HG02759 (cell line): ENCODE data around the gene ZSWIM2.
"Not testable (repeated sequence)": the region's sequence is repeated elsewhere in the genome, so short reads cannot be mapped to it uniquely, and the experiment has no call there.

ENCODE experiments used
- ATAC-seq: cut with Tn5 transposase; IDR thresholded peaks from one replicate; pipeline ENCODE4 v1.9.1; 2021; ENCODE audit warnings: mild to moderate bottlenecking, moderate library complexity; ENCODE audit not compliant: unreplicated experiment

Gene ZSWIM2

DNA sequence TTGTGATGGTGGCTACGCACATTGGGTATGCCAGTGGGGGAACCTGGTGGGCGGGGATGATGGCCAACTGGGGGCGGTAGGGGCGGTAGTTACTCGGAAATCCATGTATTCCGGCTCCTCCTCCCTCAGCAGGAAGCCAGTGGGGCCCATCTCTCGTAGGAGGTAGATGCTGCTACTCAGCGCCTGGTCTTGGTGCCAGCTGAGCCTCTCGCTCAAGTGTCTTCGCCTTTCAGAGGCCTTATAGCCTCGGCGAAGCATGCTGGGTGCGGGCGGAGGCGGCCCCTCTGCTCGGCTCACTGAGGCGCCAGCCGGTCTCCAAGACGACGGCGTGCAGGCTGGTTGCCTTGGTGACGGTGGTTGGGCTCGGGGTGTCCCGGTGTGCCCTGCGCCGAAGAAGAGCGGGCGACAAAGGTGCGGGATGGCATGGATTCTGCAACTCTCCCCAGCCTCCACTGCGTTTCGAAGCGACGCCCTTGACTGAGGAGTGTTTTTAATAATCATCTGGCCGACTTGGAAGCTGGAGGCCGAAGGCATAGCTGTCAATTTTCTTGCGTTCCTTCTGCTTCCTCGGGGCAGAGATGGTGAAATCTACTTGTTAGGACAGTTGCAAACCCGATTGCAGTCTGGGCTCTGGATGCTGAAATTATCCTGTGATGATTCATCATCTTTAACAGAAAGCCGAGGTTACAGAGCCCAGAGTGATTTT lies at the start of gene ZSWIM2:
ZSWIM2 (minus strand) TSS at position 298 of the 706 bp plus-strand sequence; CDS start at position 258, 40 bp downstream.
- peak; percentile 93 for ATAC-seq

DNA sequence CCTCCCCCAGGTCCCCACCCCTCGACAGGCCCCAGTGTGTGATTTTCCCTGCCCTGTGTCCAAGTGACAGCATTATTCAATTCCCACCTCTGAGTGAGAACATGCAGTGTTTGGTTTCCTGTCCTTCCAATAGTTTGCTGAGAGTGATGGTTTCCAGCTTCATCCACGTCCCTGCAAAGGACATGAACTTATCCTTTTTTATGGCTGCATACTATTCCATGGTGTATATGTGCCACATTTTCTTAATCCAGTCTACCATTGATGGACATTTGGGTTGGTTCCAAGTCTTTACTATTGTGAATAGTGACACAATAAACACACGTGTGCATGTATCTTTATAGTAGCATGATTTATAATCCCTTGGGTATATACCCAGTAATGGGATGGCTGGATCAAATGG lies 47.2 kb upstream of the ZSWIM2 start:
- ATAC-seq = not testable (repeated sequence)

DNA sequence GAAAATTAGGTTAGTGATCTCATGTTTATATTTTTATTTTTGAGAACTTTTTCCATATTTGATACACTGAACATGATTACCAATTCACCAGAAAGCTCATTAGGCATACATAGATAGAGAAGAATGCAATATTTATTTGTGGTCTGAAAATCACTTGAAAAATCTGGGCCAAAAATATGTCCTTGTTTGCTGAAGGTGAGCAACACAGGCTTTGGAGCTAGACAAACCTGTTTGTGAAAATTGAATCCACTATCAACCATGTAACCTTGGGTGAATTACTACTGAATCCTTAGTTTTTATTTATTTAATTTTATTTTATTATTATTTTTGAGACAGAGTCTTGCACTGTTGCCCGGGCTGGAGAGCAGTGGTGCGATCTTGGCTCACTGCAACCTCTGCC lies 46.5 kb upstream of the ZSWIM2 start:
- ATAC-seq = no peak

- ATAC-seq = no peak
Measured at GRCh38 chr2:186894478-186894877, 45.5 kb upstream of the ZSWIM2 start.

DNA sequence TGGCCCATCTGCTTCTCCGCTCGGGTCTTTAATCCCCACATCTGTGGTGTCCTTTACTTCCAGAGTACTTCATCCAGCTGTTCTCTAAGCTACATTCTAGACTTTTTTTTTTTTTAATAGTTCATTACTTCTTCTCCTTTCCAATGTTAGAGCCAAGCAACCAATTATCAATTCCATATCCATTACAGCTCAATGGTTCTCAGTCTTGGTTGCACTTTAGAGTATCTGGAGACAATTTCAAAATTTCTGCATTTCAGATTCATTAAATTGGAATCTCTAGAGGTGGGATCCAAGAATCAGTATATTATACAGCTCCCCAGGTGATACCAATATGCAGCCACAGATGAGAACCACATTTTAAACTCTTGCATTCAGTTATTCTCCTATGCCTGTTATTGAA lies 43.9 kb upstream of the ZSWIM2 start:
- no peak for ATAC-seq

DNA sequence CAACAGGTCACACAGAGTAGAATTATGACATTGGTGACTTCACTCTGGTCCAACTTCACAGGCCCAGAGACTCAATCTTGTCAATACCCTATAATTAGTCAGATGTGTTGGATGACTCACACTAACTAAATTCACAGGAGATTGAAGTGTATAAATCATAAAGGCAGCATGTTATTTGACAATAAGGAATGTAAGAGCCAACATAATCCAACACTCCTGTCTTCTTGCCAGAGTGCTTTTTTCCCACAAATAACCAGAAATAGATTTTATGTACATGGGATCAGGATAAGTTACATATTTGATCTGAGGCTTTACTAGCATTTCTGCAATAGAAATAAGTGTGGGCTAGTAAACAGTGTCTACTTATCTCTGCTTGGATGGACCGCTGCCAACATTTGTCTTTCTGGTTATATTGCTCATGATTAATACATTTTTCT lies 42.2 kb upstream of the ZSWIM2 start:
- no peak for ATAC-seq

- no peak for ATAC-seq
Measured at GRCh38 chr2:186889101-186889879, 40.3 kb upstream of the ZSWIM2 start.

DNA sequence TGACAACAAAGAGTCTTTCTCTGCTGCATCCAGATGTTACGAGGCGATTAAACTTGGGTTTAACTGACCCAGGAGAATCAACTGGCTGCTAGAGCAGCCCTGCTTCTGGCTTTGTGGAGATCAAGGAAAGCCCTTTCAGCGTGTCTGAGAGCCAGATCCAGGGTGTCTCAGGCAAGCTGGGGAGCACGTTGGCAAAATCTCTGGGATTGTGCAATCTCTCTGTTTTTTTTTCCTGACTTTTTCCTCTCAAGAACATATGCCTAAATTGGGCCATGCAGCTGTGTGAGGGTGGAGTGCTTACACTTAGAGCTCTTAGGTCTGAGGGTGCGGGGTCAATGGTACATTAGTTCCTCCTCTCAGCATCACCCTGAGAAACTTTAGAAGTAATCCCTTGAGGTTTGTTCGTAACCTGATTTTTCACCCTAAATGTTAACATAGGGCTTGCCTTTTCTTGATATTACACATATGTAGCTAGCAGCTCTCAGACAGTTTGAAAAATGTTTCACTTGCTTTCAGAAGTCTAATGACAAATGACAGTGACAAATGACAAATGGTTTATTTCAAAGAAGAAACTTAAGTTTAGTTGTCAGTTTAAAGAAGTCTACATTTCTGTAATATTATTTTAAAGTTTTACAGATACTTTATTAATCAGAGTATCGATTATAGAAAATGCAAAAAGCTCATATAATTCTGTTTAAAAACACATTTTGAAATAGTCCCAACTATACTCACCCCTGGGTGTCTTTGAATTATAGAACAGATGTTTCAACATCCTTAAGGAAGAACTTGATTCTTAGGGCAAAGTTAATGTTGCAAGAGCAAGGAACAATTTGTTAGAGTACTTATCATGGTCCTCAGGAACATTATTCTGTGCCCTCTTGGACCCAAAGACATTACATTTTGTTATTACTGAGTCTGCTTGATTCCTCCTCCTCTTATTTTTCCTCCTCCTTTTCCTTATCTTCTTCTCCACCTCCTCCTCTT lies 38.4 kb upstream of the ZSWIM2 start:
- no peak for ATAC-seq

DNA sequence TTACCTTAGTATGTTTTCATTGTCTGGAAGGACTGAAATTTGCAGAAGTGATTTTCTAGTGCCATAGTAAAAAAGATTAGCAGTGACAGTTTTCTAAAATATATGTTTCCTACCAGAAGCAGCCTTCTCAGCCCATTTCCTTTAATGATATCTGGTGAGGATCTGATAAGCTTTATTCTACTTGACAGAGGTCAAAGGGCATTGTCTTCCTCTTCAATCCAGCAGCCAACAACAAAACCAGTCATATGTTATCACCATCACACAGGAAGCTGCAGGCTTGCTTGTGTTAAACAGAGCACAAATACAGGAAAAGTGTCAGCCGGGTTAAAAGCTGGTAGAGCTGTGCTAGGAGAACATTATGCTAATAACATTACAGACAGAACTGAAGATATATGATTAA lies 35.6 kb upstream of the ZSWIM2 start:
- ATAC-seq = no peak

DNA sequence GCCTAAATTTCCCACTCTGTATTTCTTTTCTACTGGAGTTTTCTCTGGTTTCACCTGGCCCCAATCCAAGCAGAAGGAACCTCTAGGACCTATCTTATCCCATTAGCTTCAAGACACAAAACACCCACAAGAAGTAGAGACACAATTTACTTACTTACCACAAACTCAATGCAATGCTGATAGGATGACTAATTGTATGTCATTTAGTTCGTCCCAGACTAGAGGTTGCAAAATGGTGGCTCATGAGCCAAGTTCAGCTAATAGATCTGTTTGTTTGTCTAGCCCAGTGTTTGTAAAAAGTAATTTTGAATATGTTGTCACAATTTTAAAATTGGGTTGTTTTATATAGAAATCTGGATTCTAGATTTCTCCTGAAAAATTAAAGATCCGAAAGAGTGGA lies 34.7 kb upstream of the ZSWIM2 start:
- no peak for ATAC-seq

GRCh38 chr2:186882511-186883071 lies 33.6 kb upstream of the ZSWIM2 start:
- ATAC-seq = no peak

DNA sequence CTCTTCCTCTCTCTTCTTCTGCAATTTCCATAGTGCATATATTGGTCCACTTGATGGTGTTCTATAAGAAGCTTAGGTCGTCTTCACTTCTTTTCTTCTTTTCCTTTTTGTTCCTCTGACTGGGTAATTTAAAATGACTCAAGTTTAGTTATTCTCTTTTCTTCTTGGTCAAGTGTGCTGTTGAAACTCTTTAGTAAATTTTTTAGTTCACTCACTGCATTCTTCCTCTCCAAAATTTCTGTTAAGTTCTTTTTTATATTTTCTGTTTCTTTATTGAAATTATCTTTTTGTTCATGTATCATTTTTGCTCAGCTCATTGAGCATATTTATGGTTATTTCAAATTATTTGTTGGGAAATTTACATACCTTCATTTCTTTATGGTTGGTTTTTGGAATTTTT lies 32.7 kb upstream of the ZSWIM2 start:
- no peak for ATAC-seq

DNA sequence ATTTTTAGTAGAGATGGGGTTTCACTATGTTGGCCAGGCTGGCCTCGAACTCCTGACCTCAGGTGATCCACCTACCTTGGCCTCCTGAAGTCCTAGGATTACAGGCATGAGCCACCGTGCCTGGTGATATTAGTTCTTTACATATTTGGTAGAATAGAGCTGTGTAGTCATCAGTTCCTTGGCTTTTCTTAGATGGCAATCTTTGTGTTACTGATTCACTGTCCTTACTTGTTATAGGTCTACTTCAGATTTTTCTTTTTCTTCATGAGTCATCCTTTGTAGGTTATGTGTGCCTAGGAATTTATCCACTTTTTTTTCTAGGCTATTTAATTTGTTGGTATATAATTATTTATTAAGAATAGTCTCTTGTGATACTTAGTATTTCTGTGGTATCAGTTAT lies 30.3 kb upstream of the ZSWIM2 start:
- no peak for ATAC-seq

GRCh38 chr2:186874713-186875112 lies 25.7 kb upstream of the ZSWIM2 start:
- no peak for ATAC-seq

- ATAC-seq = no peak
Measured at GRCh38 chr2:186871881-186872280, 22.9 kb upstream of the ZSWIM2 start.

- ATAC-seq = no peak
Measured at GRCh38 chr2:186868344-186868743, 19.4 kb upstream of the ZSWIM2 start.

DNA sequence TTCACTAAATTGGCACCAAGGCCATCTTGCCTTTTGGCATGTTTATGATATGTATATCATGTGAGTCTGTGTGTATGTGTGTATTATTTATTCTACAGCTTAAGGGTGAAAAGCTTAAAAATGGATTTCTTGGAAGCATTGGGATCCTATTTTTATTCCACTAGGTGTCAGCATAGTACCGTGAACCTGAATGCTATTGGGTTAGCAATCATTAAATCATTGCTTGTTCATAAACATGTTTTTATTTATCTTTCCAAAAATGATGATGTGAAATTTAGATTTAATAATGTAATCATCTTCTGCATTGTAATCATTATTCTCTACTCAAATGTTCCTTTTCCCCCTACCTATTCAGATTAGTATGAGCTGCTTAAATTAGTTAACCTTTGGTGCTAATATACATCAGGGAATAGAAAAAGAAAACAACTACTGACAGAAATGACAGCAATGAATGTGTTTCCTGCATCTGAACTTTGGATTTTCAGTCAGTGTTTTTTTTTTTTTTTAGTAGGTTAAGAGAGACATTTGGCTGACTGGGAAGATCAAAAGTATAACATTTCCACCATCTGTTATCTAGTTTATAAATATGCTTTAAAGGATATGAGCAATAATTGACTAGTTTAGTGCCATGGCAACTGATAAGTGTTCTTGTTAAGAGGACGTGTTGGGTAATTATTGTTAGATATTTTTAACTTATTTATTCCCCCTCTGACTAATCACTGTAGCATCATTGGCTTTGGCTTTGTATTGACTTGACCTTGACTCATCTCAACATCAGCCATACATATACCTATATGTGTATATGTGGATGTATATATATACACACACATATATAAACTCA lies 14.1 kb upstream of the ZSWIM2 start:
- peak; percentile 54 for ATAC-seq

DNA sequence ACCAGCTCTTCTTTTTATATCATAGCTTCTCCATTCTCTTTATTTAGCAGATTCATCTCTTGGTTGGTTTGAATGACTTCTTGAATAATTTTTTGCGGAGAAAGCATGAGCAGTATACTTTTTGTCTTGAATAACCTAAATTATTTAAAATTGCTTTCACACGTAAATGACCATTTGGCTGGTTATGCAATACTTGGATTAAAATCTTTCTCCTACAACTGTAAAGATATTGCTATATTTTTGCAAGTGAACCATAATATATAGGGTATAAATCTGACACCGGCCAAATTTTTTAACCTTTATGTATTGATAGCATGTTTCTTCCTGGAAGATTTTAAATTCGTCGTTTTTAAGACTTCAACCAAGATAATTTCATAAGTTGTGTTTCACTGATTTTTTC lies 6.2 kb upstream of the ZSWIM2 start:
- ATAC-seq = no peak

DNA sequence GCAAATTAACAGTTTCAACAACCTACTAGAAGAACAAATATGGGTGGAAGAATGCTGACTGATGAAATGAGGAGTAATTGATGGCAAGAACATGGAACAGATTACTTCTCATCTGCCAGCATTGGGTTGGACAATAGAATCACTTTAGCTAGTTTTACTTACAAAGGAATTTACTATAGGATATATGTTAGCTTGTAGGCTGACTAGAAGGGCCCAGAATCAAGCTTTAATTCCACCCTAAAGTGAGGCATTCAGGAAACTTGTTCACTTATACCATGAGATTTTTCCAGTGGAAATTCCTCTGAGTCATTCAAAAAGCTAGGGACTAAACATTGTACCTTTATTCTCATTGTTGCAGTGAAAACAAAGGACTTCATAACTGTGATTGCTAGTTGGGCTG lies 5.0 kb upstream of the ZSWIM2 start:
- no peak for ATAC-seq

DNA sequence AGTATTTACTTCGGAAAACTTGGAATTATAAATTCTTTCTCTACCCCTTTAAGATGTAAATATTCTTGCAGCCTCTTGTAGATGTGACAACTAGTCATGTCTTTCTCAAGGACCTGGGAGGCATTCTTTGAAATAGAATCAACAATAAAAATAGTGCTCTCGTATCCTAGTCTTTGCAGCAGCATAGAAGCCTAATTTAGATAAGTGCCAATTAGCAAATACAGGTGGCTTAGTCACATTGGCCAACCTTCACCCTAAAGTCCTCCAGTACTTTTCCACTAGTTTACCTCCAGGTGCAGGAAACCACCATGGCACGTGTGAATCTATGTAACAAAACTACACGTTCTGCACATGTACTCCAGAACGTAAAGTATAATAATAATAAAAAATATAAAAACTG lies 3.5 kb upstream of the ZSWIM2 start:
- ATAC-seq = no peak
